Erythroblast (primary cell): ENCODE measurements around the gene FOXB2.

Source experiments
- GATA1 ChIP-seq: IDR thresholded peaks from 2 replicates; pipeline ENCODE4 v1.6.1; 2011; ENCODE audit warnings: low read depth, mild to moderate bottlenecking, control low read depth, low read length, moderate library complexity
- POLR2A ChIP-seq: IDR thresholded peaks from 2 replicates; pipeline ENCODE4 v1.6.1; 2011; ENCODE audit warnings: mild to moderate bottlenecking, low read length

- no peak for TF ChIP-seq POLR2A
- TF ChIP-seq GATA1, result no peak
Measured at GRCh38 chr9:77016121-77016525, 3.3 kb upstream of the FOXB2 start.
